Activated CD8-positive, alpha-beta memory T cell treated with anti-CD3 and anti-CD28 coated beads for 1 hour (primary cell): ENCODE results near the gene LYVE1.
A peak's percentile ranks its signal among the peaks of the same experiment; 100 is the strongest.

Experiments
- DNase-seq, 2 donors: peaks; one replicate each; pipeline ENCODE4 v3.0.0-alpha.2; 2020; ENCODE audit warnings: low read depth in 1 of 2; ENCODE audit errors: extremely low read depth in 1 of 2

Gene LYVE1

DNA sequence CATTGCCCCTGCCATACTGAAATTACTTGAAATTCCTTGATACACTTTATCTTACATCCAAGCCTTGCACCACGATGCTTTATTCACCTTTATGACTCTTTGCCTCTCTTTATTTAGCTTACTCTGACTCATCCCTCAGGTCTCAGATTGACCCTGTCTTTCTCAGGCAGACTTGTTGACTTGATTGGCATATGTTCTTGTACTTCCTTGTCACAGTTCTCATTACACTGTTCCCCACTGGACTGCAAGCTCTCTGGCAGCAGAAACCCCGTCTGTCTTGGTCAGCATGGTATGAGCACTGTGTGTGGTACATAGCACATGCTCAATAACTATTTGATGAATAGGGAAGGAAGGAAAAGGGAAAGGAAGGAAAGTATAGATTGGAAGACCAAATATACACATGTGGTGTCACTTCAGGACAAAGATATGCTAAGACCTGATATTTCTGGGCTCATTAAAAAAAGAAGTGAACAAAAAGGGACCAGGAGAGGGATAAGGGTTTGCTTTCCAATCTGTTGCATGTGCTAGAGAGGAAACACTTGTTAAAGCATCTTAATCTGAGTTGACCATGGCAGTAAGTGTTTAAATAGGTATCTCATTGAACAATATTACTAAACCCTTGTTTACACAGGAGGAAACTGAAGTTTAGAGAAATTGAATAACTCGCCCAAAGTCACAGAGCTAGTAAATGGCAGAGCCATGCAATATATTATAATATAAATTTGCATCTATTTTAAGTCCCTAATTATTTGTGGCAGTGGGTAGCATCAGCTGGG, 7.2 kb downstream of the LYVE1 start:
- DNase-seq, result no peak

DNA sequence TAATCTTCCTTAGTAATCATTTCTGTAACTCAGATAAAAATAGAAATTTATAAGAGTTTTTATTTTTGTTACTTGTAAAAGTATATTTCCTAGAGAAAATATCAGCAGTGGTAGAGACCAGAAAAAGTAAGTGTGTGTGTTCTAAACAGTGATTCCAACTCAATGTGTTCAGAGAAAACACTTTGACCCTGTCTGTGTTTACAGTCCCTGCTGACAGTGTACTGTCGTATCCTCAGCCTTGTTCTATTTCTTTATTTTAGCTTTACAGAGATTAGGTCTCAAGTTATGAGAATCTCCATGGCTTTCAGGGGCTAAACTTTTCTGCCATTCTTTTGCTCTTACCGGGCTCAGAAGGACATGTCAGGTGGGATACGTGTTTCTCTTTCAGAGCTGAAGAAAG, 10.2 kb downstream of the LYVE1 start:
- DNase-seq, result no peak

DNA sequence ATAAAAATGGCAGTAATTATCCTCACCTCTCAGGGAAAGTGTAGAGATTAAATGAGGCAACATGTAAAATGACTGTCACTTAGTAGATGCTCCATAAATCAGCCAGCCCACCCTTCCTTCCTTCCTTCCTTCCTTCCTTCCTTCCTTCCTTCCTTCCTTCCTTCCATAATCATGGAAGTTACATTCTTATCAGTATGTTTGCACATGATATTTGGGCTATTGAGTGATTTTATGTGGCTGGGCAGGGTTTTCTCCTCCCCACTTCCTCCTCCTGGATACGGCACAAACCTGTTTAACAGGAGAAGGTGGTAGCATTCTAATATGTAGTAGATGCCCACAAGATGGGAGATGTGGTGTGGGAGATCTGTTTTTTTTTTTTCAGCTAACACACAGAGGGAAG, 11.9 kb downstream of the LYVE1 start:
- no peak for DNase-seq

DNA sequence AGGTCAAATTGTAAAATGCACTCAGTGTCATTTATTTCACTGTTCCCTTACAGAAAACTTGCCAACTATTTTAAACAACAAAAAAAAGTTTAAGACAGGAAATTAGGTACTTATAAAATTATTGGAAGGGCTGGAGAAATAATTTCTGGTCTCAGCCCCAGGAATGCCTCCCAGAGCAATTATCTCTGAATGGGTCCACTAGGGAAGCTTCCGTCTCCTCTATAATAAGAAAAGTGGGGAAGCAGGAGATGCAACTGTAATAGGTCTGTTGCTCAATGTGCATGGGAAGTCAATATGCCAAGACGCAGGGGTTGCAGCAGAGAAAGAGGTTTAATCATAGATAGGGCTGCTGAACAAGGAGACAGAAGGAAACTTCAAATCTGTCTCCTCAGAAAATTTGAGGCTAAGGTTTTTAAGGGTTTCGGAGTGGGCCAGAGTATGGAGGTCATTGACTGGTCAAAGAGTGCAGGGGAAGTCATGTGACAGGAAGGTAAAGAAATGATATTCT, 16.6 kb downstream of the LYVE1 start:
- no peak for DNase-seq

DNA sequence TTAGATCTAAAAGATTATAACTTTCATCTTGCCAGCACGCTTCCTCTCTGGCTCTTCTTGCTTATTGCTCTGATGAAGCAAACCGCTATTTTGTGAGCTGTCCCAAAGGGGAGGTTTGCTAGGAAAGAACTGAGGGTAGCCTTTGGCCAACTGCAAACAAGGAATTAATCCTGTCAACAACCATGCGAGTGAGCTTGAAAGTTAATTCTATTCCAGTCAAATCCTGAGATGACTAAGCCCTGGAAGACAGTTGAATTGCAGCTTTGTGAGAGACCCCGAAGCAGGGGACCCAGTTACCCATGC, 17.2 kb downstream of the LYVE1 start:
- no peak for DNase-seq

DNA sequence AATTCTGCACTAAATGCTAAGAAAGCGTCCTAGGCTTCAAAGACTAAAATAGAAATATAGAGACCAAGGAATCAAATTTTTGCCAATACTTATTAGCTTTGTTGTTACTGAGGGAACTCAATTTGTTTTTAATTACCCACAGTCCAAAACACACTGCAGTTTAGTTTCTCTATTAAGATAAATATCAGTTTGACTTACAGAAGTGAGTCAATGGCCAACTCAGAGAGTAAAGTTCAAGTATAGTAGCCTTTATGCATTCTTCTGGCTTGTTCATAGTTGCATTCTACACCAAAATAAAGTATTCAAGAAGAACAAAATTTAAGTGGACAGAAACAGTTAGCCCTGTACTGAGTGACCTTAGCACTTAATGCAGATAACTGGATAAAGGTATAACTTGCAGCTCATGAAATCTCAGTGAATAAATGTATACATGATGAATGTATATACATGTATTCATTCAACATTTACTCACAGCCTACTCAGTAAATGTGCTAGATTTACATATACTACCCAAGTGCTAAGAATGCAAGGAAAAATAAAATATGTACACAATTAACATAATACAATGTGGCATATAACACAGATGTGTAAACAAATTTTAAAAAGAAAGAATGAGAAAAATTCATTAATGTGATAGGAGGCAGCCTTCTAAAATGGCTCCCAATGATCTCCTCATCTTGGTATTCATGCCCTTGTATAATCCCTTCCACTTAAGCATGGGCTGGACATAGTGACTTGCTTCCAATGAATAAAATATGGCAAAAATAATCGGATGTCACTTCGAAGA, 17.8 kb downstream of the LYVE1 start:
- no peak for DNase-seq

DNA sequence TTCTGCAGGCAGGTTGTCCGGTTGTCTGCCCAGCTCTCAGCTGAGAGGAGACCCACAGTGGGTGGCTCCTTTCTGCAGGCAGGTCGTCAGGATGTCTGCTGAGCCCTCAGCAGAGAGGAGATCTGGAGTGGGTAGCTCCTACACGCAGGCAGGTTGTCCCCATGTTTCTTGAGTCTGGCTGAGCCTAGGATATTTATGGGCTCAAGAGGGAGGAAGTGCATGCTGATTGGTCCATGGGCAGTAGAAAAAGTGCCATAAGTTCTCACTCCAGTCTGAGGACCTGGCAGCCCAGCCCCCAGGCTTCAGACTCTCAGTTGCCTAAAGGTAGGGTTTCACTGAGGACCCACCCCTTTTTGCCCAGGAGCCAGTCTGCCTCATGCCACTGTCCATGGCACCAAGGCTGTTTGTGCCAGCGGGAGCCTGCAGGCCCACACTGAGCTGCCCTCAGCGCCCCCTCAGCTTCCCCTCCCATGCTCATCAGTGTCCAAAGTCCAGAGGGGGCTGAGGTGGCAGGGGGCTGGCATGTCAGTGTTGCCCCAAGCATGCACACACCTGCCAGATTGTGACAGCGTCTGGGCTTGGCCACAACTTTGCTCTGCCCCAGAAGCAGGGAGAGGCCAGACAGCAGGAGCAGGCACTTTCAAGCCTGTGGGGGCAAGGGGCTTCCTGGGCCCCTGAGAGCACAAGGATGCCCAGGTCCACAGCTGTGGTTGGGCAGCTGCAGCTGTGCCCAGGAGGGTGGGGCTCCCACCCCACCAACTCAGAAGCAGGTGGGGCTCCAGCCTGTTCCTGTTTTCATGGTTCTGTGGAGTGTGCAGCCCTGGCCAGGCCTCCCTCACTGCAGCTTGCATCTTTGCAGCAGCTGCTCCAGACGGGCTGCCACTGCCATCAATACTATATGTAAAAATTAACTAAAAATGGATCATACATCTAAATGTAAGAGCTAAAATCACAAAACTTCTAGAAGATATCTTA, 23.7 kb downstream of the LYVE1 start:
- no peak for DNase-seq

DNA sequence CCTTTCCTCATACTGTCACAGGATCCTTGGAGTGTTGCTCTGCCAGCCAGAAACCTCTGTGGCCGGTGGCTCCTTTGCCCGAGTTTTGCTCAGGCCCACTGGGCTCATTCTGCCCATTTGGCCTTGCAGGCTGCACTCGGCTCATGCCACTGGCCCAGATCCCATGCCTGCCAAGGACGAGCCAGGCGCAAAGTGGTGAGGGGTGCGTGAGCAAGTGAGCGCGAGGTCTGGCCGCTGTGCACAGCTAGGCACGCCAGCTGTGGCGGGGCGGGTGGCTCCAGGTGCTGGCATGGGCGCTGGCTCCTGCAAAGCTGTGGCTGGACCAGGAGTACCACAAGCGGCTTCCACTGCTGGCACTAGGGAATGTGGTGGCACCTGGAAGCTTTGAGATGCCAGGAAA, 24.7 kb downstream of the LYVE1 start:
- no peak for DNase-seq

DNA sequence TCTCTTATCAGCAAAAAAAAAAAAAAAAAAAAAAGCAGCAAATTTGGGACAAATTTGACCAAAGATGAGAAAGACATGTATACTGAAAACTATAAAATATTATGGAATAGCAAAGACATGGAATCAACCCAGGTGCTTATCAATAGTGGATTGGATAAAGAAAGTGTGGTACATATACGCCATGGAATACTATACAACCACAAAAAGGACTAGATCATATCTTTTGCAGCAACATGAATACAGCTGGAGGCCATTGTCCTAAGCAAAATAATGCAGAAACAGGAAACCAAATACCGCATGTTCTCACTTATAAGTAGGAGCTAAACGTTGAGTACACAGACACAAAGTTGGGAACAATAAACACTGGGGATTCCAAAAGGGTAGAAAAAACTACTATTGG, 25.7 kb downstream of the LYVE1 start:
- no peak for DNase-seq

DNA sequence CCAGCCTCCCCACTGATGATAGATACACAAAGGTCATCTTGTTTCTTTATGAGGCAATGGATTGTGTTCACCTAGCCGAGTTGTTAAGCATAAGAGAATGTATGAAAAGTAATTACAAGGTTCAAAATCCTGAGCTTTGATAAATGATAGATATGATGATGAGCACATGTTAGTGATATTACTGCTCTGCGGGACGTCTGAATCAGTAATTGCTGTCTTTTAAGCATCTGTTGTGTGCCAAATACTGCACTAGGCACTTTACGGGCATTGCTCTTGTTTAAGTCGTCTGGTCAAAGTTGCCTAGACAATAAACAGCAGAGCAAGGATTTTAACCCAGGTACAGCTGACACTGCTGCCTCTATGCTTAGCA, 26.9 kb downstream of the LYVE1 start:
- DNase-seq, result no peak

DNA sequence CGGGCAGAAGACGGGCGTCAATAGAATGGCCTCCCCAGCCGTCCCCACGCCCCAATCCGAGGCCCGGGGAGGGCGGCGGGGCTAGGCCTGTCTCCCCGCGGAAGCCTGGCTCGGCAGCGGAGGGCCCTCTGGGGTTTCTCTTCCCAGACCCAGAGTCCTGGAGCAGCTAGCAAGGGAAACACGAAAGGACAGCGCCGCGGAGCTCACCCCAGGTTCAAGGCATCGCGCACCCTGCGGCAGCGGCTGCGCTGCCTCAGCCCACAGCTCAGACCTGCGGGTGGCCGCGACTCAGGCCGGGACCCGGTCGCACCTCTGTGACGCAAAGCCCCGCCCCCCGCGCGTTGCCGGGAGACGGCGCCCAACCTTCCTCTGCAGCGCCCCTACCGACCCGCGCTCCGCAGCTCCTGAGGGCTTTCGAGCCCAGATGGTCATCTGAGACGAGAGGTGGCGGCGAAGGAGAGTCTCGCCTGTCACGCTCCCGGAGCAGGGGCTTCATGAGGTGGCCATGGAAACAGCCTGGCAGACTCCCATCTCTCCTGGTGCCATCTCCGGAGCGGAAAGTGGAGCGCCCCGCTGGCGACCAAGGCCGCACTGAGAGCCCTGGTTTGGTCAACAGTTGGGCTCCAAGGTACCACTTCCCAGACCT, 27.4 kb downstream of the LYVE1 start, which contains the start of gene RNF141:
Gene RNF141 (minus strand): TSS at position 273 of the 646 bp plus-strand sequence. CDS start 7,029 bp downstream, outside the sequence.
- DNase-seq, result peak; percentile 79 to 98

DNA sequence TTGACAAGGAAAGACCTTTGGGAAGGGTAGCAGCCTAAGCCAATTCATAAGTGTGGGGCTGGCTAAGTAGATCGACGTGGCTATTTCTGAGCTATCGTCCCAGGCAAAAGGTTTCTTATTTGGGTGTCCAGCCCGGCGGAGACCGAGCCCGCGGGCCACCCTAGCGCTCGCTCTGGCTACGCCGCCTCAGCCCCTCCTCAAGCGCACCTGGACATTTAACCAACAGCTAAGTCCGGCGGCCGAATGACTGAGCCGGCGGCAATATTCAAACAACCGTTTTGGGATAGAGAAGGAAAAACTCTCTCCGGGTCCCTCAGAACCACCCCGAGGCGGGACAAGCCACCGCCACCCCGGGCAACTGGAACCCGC, 27.9 kb downstream of the LYVE1 start:
- no peak for DNase-seq

DNA sequence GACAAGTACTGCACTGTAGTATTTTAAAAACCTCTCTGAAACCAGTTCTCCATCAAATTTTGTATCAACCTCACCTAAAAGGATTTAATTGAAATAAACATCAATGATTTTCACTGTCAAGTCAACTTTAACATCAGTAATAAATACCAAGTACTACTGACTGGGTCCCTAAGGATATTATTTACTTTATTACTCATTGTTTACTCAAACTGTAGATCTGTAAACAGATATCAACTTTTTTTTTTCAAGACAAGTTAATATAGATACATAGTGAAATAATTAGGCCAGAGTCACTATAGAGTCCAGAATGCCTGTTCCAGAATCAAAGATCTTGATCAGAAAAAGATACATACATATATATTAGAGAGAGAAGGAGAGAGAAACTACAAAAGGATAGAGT, 29.1 kb downstream of the LYVE1 start:
- no peak for DNase-seq

DNA sequence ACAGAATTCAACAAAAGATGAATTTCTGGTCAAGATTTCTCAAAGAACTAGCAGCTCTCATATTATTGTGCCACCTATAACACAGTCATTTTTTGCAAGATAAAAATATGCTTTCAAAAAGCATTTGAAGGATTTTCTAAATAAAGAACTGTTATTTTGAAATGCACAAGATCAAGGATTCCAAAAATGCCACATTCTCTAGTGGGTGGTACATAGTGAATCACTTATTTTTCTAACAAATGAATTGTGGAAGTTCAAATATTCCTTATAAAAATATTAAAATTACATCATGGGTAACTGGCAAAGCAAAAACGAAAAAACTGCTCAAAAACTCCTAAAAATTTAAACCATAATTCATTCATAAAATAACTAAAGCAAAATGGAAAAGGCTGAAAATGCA, 29.5 kb downstream of the LYVE1 start:
- DNase-seq, result no peak

DNA sequence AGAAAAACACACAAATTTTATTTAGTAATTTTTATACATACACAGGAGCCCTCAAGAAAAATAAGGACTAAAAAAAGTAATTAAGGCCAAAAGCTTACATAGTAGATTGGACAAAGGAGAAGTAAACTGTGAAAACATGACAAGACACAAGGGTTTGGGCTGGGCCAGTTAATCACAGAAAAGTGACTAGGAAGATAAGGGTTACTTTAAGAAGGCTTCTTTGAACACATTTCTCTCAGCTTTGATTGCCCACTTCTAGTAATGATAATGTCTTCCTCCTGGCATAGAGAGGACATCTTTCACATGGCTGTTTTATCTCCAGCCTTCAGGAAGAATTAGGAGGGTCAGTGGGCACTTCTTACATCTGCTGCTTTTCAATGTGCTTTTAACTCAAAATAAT, 30.9 kb downstream of the LYVE1 start:
- DNase-seq, result no peak

DNA sequence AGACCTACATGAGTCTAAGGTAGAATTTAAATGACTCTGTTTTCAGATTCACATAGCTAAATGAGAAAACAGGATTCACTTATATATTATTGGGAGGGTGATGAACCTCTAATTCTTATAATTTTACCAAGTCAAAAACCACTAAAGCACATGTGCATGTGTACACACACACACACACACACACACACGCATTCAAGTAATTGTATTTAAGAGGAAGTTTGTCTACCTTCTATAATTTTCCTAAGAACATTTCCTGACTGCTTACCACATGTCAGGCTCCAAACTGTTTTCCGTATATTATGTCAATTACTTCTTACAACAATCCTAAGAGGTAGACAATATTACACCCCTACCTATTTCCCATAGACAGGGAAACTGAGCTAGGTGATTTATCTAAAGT, 34.1 kb downstream of the LYVE1 start:
- DNase-seq, result no peak

DNA sequence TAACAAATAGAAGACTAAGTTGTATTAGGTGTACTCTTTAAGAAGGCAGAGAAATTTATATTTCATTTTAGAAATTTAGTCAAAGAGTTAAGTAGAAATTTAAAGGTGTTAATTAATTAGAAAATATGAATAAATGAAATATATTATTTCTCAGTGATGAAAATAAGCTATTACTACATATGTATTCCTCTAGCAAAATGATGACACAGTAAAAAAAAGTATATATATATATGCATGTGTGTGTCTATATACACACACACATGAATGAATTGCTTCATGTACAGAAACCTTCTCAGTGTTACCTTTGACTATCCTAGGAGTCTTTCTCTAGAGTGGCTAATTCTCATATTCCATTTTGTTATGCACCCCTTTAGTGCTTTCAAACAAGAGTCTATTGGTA, 35.1 kb downstream of the LYVE1 start:
- no peak for DNase-seq

DNA sequence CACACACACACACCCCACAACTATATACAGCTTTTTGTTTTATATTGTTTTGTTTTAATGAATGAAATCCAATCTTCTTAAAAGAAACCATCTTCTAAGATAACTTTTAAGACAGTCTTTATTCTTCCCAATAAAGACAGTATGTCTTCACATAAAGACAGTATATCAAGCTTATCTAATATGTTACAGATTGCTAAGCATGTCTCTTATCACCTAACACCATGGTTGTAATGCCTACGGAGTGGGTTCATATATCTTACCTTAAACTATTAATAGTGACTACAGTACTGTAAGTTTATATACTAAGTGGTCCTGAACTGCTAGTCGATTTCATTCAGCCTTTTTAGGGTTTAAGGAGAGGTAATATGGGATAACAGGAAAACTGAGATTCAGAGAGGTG, 35.9 kb downstream of the LYVE1 start:
- no peak for DNase-seq

DNA sequence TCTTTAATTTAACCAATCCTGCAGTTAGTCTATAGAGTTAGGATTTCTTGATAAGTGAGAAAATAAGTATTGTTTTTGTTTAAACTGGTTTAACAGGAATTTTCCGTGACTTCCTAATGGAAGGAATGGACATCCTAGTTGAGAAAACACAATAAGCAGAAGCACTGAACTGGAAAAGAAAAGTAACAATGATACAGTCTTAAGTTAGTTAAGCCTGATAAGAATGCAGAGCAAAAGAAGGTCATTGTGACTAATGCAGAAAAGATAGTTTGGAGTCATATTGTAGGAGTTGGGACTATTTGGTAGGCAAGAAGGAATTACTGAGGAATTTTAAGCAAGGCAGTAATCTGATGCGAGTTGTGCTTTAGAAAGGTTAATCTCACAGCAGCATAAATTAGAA, 39.2 kb downstream of the LYVE1 start:
- no peak for DNase-seq

DNA sequence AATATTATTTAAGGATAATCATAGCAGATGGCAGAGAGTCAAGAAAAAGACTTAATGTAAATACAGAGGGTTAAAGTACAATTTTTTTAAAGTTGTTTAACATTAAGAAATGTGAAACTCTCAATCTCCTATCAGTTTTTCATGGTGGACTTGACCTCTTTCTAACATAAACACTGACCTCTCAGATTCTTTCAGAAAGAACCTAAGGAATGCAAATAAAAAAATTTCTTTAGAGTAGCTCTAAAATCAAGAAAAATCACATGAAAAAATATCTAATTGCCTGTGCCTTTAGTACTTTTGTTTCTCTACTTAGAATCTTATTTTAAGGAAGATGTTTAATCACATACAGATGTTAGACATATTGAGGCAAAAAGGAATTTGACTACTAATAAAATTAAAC, 40.3 kb downstream of the LYVE1 start:
- no peak for DNase-seq
